OCI-LY7 (cell line): ENCODE results near the gene NEIL3. TPM values are rescaled to one million over a fixed set of nuclear protein-coding genes. Genes with fewer than 3 reads are reported as not detected.
A peak's percentile ranks its signal among the peaks of the same experiment; 100 is the strongest.

Experiments used
- BruUV-seq: library from RNA; stranded (reverse); fragments of 400-500 nt; replicated peaks from 2 replicates; lab custom pipeline; 2021; lab: Mats Ljungman, UMichigan
- CTCF ChIA-PET: fragments of 300-600 bp; sonication (Branson Sonifier 250); formaldehyde crosslinking; loops from one replicate; lab custom pipeline; 2022; ENCODE audit warnings: antibody characterized with exemption; ENCODE audit not compliant: unreplicated experiment; lab: Charles Lee
- POLR2A ChIA-PET: fragments of 300-600 bp; sonication (Branson Sonifier 250); formaldehyde crosslinking; loops from one replicate; lab custom pipeline; 2022; ENCODE audit warnings: antibody characterized with exemption; lab: Charles Lee
- DNase-seq: peaks from one replicate; pipeline ENCODE4 v3.0.0-alpha.2; 2015; ENCODE audit warnings: low spot score
- H2AFZ ChIP-seq: fragments of 200-600 bp; sonication (generic), shearing (Covaris generic); 2 replicates; pipeline ENCODE4 v1.6.1; 2014; ENCODE audit warnings: mild to moderate bottlenecking, antibody characterized with exemption, low read length, moderate library complexity
- H3K27ac ChIP-seq: fragments of 200-600 bp; sonication (generic); 2 replicates; pipeline ENCODE4 v1.5.1; 2014; ENCODE audit warnings: mixed run types, low read depth, mild to moderate bottlenecking, moderate library complexity, low read length, inconsistent platforms; ENCODE audit not compliant: poor library complexity, severe bottlenecking
- H3K36me3 ChIP-seq: fragments of 200-600 bp; sonication (generic); 2 replicates; pipeline ENCODE4 v1.6.1; 2014; ENCODE audit warnings: mild to moderate bottlenecking, antibody characterized with exemption, low read length, moderate library complexity, mixed read lengths; ENCODE audit not compliant: insufficient read depth
- H3K4me1 ChIP-seq: fragments of 200-600 bp; sonication (generic); 2 replicates; pipeline ENCODE4 v1.5.1; 2014; ENCODE audit warnings: mild to moderate bottlenecking, low read length; ENCODE audit not compliant: insufficient read depth, poor library complexity, severe bottlenecking
- H3K4me2 ChIP-seq: fragments of 200-600 bp; sonication (generic); 2 replicates; pipeline ENCODE4 v1.6.1; 2014; ENCODE audit warnings: mild to moderate bottlenecking, low read length
- H3K4me3 ChIP-seq: fragments of 200-600 bp; sonication (generic); 2 replicates; pipeline ENCODE4 v1.5.1; 2014; ENCODE audit warnings: mild to moderate bottlenecking, low read depth, low read length; ENCODE audit not compliant: poor library complexity, severe bottlenecking
- H3K79me2 ChIP-seq: fragments of 200-600 bp; sonication (generic); 2 replicates; pipeline ENCODE4 v1.6.1; 2016; ENCODE audit warnings: low read depth, mild to moderate bottlenecking, low read length, moderate library complexity, mixed read lengths; ENCODE audit not compliant: insufficient read depth
- H3K9me2 ChIP-seq: fragments of 200-600 bp; sonication (generic); 2 replicates; pipeline ENCODE4 v1.6.1; 2016; ENCODE audit warnings: mild to moderate bottlenecking, low read length, mixed read lengths; ENCODE audit not compliant: insufficient read depth
- H3K9me3 ChIP-seq: fragments of 200-600 bp; sonication (generic); 2 replicates; pipeline ENCODE4 v1.6.1; 2014; ENCODE audit warnings: mild to moderate bottlenecking, mixed run types, low read length, mixed read lengths
- H4K20me1 ChIP-seq: fragments of 200-600 bp; sonication (generic); 2 replicates; pipeline ENCODE4 v1.6.1; 2014; ENCODE audit warnings: mild to moderate bottlenecking, antibody characterized with exemption, low read length, moderate library complexity, mixed read lengths; ENCODE audit not compliant: insufficient read depth
- EZH2phosphoT487 ChIP-seq: fragments of 200-600 bp; sonication (generic); IDR thresholded peaks from 2 replicates; pipeline ENCODE4 v1.6.1; 2018; ENCODE audit warnings: low read depth, borderline replicate concordance, mild to moderate bottlenecking, mixed run types, antibody characterized with exemption, low read length, moderate library complexity, mixed read lengths
- intact Hi-C: fragments of 100-400 bp; cut with micrococcal nuclease; formaldehyde crosslinking; loops from one replicate; pipeline ENCODE4 v1.10.0; 2022; ENCODE audit not compliant: unreplicated experiment
- total RNA-seq, 2 experiments: library from RNA; depleted of rRNA in 1 of 2; stranded (reverse); fragments of >200 nt in 1 of 2; shearing (Covaris generic) in 1 of 2; gene quantifications; 2 replicates each; pipeline ENCODE4 v1.2.3, GENCODE V29; 2014 to 2022
- TF ChIP-seq, protein P1 (sequence below): fragments of 200-600 bp; sonication (generic); conservative IDR thresholded peaks from 2 replicates; pipeline ENCODE4 v1.5.1; 2014; ENCODE audit warnings: mild to moderate bottlenecking, antibody characterized with exemption, low read length, moderate library complexity, mixed read lengths

Gene NEIL3
- total RNA-seq, 2 experiments from 2014 or later: 19.1 to 22.9 TPM

DNA sequence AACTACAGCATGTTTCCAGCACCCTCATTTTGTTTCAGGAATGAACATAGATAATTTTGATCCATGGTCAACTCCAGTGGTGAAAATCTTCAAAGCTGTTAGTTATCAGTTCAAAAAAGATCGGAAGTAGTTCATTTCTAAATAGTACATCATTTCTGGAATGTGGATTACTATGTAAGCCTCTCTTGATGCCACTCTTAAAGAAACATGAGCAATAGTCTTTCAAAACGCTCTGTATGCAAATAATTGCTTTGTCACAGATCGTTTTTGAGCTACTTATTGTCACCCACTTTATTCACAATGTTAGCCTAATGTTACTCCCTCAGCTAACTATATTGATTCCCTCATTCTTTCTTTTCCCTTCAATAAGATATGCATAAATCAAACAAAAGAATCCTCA, 65.7 kb downstream of the NEIL3 start:
- DNase-seq: no peak
- ChIA-PET POLR2A (interaction anchor here (0.7 to 1.7 kb wide), 3 partner anchors 16 to 529 kb away, joined by 3 to 5 read pairs (median 4); no protein-coding TSS in a partner anchor), CTCF (no interaction called here)
- Histone ChIP-seq H3K4me1 (no peaks in the 10 kb centered on the region), H3K9me3 (no peaks in the 10 kb centered on the region), H4K20me1 (no peaks in the 10 kb centered on the region), H3K4me3 (no peak overlapping the region), H2AFZ (no peak overlapping the region), H3K9me2 (no peaks in the 10 kb centered on the region), H3K27ac (no peak overlapping the region), H3K36me3 (no peaks in the 10 kb centered on the region), H3K79me2 (no peaks in the 10 kb centered on the region), H3K4me2 (no peak overlapping the region)
- no TSS peak for BruUV-seq
- TF ChIP-seq EZH2phosphoT487: no peak
- TF ChIP-seq, protein P1, sequence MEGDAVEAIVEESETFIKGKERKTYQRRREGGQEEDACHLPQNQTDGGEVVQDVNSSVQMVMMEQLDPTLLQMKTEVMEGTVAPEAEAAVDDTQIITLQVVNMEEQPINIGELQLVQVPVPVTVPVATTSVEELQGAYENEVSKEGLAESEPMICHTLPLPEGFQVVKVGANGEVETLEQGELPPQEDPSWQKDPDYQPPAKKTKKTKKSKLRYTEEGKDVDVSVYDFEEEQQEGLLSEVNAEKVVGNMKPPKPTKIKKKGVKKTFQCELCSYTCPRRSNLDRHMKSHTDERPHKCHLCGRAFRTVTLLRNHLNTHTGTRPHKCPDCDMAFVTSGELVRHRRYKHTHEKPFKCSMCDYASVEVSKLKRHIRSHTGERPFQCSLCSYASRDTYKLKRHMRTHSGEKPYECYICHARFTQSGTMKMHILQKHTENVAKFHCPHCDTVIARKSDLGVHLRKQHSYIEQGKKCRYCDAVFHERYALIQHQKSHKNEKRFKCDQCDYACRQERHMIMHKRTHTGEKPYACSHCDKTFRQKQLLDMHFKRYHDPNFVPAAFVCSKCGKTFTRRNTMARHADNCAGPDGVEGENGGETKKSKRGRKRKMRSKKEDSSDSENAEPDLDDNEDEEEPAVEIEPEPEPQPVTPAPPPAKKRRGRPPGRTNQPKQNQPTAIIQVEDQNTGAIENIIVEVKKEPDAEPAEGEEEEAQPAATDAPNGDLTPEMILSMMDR: no peak
- intact Hi-C loops: no loop called here

GRCh38 chr4:177376024-177376423, 66.3 kb downstream of the NEIL3 start:
- no peaks in the 10 kb centered on the region for H4K20me1 ChIP-seq
- H2AFZ ChIP-seq: no peak overlapping the region
- intact Hi-C loops: no loop called here
- H3K79me2 ChIP-seq: no peaks in the 10 kb centered on the region
- no peaks in the 10 kb centered on the region for H3K4me1 ChIP-seq
- H3K4me3 ChIP-seq: no peak overlapping the region
- no peaks in the 10 kb centered on the region for H3K9me2 ChIP-seq
- POLR2A ChIA-PET: interaction anchor here (1.4 to 1.7 kb wide), 2 partner anchors 17 to 29 kb away, joined by 4 to 5 read pairs; no protein-coding TSS in a partner anchor
- no peaks in the 10 kb centered on the region for H3K9me3 ChIP-seq
- no peaks in the 10 kb centered on the region for H3K36me3 ChIP-seq
- CTCF ChIA-PET: no interaction called here
- H3K27ac ChIP-seq: no peak overlapping the region
- no peak for DNase-seq
- H3K4me2 ChIP-seq: no peak overlapping the region
- no peak for TF ChIP-seq EZH2phosphoT487
- TF ChIP-seq, protein P1: no peak
- BruUV-seq: no TSS peak

- ChIA-PET POLR2A (no interaction called here), CTCF (no interaction called here)
- H3K36me3 ChIP-seq: no peaks in the 10 kb centered on the region
- no peak overlapping the region for H3K27ac ChIP-seq
- no peaks in the 10 kb centered on the region for H3K9me2 ChIP-seq
- intact Hi-C loops: no loop called here
- H4K20me1 ChIP-seq: no peaks in the 10 kb centered on the region
- H3K4me1 ChIP-seq: no peaks in the 10 kb centered on the region
- H3K9me3 ChIP-seq: no peaks in the 10 kb centered on the region
- H3K4me2 ChIP-seq: no peak overlapping the region
- H2AFZ ChIP-seq: no peak overlapping the region
- DNase-seq: peak; percentile 9
- H3K4me3 ChIP-seq: no peak overlapping the region
- H3K79me2 ChIP-seq: no peaks in the 10 kb centered on the region
- BruUV-seq: no TSS peak
- TF ChIP-seq EZH2phosphoT487: no peak
- TF ChIP-seq, protein P1: 0 out of 2 replicates have a peak, but pooled peaks have one; percentile 40
Observed at GRCh38 chr4:177380730-177381287, 71.1 kb downstream of the NEIL3 start.
